ENCODE measurements around the gene CPN2.

The CPN2 gene

GRCh38 chr3:194326968-194327217 is 24.2 kb downstream of the CPN2 start:
- no peak for DNase-seq

DNA sequence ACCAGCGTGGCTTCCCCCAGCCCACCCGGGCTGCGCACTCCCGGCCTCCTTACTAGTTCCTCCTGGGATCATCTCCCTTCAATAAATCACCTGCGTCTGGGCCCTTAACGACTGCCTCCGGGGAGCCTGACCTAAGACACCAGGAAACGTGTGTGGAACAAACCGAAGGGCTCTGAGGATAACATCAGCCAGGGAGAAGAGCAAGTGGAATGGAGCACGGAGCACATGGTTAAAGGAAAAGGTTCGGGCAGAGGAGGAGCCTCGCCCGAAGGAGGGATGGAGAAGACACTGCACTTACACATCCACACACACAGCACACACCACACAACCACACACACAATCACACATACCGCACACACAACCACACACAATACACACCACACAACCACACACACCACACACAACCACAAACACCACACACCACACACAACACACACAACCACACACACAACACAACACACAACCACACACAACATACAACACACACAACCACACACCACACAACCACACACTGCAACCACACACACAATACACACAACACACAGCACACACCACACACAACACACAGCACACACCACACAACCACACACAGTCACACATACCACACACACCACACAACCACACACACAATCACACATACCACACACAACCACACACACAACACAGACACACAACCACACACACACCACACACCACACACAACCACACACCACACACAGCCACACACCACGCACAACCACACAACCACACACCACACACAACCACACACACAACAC is 24.7 kb downstream of the CPN2 start:
- DNase-seq = no peak

DNA sequence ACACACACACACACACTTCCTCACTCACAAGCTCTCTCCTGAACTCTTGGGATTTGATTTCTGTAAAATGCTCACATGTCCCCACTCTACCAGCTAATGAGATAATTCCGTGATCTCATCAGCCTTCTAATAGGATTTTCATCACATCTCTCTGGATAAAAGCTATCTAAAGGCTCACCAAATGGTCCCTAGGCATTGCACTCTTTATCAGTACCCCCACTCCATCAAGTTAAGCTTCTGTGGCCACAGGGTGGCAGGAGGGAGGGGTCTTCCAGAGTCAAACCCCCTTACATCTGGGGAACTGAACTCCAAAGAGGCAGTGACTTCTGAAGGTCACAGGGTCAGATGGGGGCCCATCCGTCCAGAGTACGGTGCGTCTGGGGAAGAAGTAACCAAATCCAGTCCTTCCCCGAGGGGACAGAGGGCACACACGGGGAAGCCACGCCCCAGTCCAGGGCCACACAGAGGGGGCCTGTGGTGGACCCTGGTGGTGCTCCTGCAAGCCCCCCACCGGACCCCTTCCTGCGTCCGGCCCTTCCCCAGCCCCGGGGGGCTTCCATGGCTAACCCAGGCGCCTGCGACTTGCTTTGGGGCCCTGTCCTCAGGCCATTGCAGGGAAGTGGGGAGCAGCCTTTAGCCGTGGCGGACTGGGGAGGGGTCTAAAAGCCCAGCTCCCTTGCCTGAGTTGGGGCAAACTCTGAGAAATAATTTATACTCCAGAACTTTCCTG is 25.5 kb downstream of the CPN2 start:
- no peak for DNase-seq

- no peak for DNase-seq
Observed at GRCh38 chr3:194324823-194325327, 26.3 kb downstream of the CPN2 start.

- DNase-seq = no peak
Observed at GRCh38 chr3:194323785-194324735, 27.1 kb downstream of the CPN2 start.

DNA sequence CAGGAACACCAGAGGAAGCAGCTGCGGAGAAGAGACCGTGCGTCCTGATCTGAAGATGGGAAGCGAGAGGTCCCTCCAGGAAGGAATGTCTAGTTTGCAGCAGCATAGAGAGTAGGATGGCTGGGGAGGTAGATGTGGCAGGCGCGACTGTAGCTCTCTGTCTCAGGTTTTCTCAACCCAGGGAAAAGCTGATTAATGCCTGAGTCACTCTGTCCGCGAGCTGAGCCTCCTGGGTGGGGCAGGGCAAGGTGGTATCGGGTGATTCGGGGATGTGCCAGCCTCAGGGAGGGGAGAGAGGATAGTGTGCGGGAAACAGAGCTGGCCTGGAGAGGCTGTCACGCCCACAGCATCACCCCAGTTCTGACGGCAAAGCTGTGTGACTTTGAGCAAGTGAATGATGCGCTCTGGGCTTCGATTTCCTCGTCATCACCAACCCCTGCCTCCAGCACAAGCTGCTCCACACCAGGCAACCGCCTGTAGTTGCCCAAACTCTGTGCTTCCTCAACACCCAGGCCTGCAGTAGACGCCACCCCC is 28.4 kb downstream of the CPN2 start:
- no peak for DNase-seq

- DNase-seq = no peak
Observed at GRCh38 chr3:194321693-194322640, 29.2 kb downstream of the CPN2 start.

- DNase-seq = no peak
Observed at GRCh38 chr3:194320744-194321243, 30.3 kb downstream of the CPN2 start.

- no peak for DNase-seq
Observed at GRCh38 chr3:194320100-194320499, 31.0 kb downstream of the CPN2 start.

- DNase-seq = no peak
Observed at GRCh38 chr3:194318511-194319161, 32.5 kb downstream of the CPN2 start.

DNA sequence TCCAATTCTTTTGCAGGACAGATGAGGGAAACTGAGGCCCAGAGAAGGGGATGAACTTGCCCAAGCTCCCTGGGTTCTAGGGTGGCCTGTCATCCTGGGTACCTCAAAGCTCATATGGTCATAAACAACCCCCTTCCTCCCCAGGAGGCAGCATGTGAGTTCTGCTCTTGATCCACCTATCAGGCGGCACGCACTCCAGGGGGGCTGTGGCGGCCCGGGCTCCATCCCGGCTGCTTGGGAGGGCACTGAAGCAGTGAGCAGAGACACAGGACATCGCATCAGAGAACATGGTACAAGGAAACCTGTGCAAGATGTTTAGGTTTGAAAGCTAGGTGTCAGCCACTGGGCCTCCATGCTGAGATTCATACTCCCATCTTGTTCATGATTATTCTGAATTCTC is 34.2 kb downstream of the CPN2 start:
- no peak for DNase-seq

DNA sequence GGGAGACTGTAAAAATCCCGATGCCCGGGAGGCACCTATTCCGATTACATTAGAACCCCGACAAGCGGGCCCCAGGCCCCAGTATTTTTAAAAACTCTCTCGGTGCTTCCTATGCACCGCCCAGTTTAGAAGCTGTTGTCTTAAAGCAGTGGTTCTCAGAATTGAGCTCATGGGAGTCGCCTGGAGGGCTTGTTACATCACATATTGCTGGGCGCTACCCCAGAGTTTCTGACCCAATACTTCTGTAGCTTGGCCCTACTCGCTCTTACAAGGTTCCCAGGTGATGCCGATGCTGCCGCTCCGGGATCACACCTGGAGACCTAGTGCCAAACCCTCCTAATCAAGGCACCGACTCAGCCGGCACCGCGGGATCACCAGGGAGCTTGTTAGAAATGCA is 35.2 kb downstream of the CPN2 start:
- no peak for DNase-seq

- peak; percentile 24 for DNase-seq
Observed at GRCh38 chr3:194315088-194315964, 35.8 kb downstream of the CPN2 start.

DNA sequence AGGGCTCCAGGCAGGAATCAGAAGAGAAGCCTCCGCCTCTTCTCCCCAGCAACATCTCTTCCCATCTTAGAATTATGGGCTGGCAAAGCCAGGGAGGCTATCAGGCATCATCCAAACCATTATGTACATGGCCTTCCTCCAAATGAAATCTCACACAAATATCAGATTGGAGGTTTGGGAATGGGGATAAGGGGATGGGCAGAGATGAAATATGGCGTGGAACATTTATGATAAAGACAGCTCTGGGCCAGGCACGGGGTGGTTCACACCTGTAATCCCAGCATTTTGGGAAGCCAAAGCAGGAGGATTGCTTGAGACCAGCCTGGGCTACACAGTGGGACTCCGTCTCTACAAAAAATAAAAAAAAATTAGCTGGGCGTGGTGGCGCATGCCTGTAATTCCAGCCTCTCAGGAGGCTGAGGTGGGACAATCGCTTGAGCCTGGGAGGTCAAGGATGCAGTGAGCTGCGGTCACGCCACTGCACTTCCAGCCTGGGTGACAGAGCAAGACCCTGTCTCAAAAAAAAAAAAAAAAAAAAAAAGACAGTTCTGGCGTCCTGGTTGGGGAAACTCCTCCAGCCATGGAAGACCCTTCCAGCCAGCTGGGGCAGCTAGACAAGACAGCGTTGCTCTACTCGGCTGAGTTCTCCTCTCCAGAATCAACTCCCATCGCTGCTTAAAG is 36.6 kb downstream of the CPN2 start:
- DNase-seq = no peak

DNA sequence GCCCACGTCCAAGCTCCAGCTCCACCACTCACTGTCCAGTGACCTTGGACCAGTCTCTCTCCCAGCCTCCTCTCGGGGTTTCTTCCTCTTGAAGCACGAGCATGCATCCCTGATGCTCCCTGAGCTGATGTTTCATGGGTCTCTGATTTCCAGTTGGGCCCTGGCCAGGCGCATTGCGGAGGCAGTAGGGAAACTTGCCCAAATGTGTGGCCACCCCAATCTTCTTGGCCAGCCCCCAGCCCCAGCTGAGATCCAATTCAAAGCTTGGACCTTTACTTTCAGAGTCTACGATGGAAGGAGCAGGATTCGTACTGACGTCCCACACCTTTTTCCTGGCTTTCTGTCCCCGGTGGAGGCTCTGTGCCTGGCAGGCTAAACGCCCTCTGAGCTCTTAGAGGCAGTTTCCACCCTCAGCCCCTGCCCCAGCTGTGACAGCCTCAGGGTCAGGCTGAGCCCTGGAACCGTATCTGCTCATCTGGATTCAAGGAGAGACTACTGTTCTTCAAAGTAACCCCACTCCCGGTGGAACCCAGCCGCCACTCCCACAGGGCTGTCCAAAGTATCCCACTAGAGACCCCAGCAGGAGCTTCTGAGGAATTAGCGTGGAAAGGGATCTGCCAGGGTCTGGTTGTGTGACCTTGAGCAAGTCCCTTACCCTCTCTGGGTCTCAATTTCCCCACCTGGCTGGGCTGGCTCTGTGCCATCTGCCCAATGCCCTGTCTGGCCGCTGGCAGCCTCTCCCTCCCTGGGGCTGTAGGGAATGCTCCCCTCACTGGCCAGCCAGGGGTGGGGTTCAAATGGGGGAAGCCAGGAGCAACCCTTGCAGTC is 37.4 kb downstream of the CPN2 start:
- no peak for DNase-seq

GRCh38 chr3:194312743-194313281 is 38.3 kb downstream of the CPN2 start:
- no peak for DNase-seq

GRCh38 chr3:194312186-194312742 is 38.9 kb downstream of the CPN2 start:
- DNase-seq = no peak

DNA sequence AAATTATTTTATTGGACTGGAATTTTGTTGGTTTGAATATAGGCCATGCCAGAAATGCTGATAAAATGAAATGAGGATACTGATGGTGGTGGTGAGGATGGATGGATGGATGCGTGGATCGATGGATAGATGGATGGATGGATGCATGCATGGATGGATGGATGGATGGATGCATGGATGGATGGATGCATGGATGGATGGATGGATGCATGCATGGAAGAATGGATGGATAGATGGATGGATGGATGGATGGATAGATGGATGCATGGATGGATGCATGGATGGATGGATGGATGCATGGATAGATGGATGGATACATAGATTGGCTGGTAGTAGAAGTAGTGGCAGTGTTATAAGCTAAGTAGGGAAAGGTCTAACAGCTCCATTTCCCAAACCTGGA is 40.1 kb downstream of the CPN2 start:
- no peak for DNase-seq

All from GF-D8 (cell line).